HCT116 (cell line): ENCODE data around the gene ARHGAP27. TPM values are rescaled to one million over a fixed set of nuclear protein-coding genes. Genes with fewer than 3 reads are reported as not detected.
"Not testable (repeated sequence)": the region's sequence is repeated elsewhere in the genome, so short reads cannot be mapped to it uniquely, and the experiment has no call there.

Experiments used
- ATAC-seq: fragments of 200-7000 bp; cut with Tn5 transposase; 2 replicates; pipeline ENCODE4 v1.9.1; 2020; ENCODE audit warnings: mild to moderate bottlenecking, moderate library complexity
- BruUV-seq: library from RNA; stranded (reverse); fragments of 400-500 nt; replicated peaks from 2 replicates; lab custom pipeline; 2021; lab: Mats Ljungman, UMichigan
- CTCF ChIA-PET: fragments of 300-600 bp; sonication (Branson Sonifier 250); formaldehyde crosslinking; loops from one replicate; lab custom pipeline; 2021; ENCODE audit warnings: antibody characterized with exemption; lab: Charles Lee
- POLR2A ChIA-PET: fragments of 300-600, 350-600 bp; sonication (Branson Sonifier 250); formaldehyde crosslinking; loops from one replicate; lab custom pipeline; 2021; ENCODE audit warnings: antibody characterized with exemption; lab: Charles Lee
- RAD21 ChIA-PET, 2 experiments: fragments of 300-600 bp; sonication (Branson Sonifier 250); formaldehyde crosslinking; loops; one replicate each; lab custom pipeline; 2023; ENCODE audit warnings: low total read pairs in 2 of 2; ENCODE audit not compliant: uncharacterized antibody in 2 of 2, unreplicated experiment in 2 of 2, low non-redundant PET in 1 of 2; lab: Charles Lee
- DNase-seq: peaks from one replicate; pipeline ENCODE4 v3.0.0-alpha.2; 2010; ENCODE audit warnings: low read depth, low spot score
- H2AFZ ChIP-seq: fragments of 200-600 bp; shearing (Covaris generic), sonication (generic); 2 replicates; pipeline ENCODE4 v1.6.1; 2017; ENCODE audit warnings: low read depth, mixed run types, mixed read lengths, antibody characterized with exemption, low read length; ENCODE audit not compliant: poor library complexity, severe bottlenecking
- H3K27ac ChIP-seq: 2 replicates; pipeline ENCODE4 v1.5.1; 2012; ENCODE audit warnings: low read depth, low read length
- H3K27me3 ChIP-seq: fragments of 200-600 bp; sonication (generic); 2 replicates; pipeline ENCODE4 v1.6.1; 2016; ENCODE audit warnings: mixed run types, low read length, mixed read lengths; ENCODE audit not compliant: insufficient read depth
- H3K36me3 ChIP-seq, 2 experiments: fragments of 200-500 bp in 1 of 2; fragments of 200-600 bp in 1 of 2; sonication (Bioruptor generic) in 1 of 2; sonication (generic) in 1 of 2; 2 replicates each; pipeline versions ENCODE4 v1.5.1 to v1.6.1; 2014 to 2016; ENCODE audit warnings: low read length in 2 of 2, inconsistent platforms in 1 of 2, mixed read lengths in 1 of 2, mixed run types in 1 of 2; ENCODE audit not compliant: insufficient read depth in 2 of 2, control insufficient read depth in 1 of 2
- H3K4me1 ChIP-seq, 2 experiments: fragments of 200-600 bp in 1 of 2; sonication (generic) in 1 of 2; 2 replicates each; pipeline versions ENCODE4 v1.5.1 to v1.6.1; 2012 to 2017; ENCODE audit warnings: low read length in 2 of 2, inconsistent platforms in 1 of 2, mild to moderate bottlenecking in 1 of 2, mixed read lengths in 1 of 2, mixed run types in 1 of 2, moderate library complexity in 1 of 2; ENCODE audit not compliant: insufficient read depth in 2 of 2, control insufficient read depth in 1 of 2
- H3K4me2 ChIP-seq: fragments of 200-600 bp; sonication (generic); 2 replicates; pipeline ENCODE4 v1.6.1; 2017; ENCODE audit warnings: mixed run types, low read length, mixed read lengths
- H3K4me3 ChIP-seq, 2 experiments: fragments of 200-600 bp in 1 of 2; sonication (generic) in 1 of 2; replicated peaks in 1 of 2; 2 replicates each; pipeline ENCODE4 v1.5.1; 2011 to 2016; ENCODE audit warnings: low read length in 2 of 2, control low read depth in 1 of 2, low read depth in 1 of 2, mild to moderate bottlenecking in 1 of 2, mixed read lengths in 1 of 2, mixed run types in 1 of 2
- H3K79me2 ChIP-seq: fragments of 200-600 bp; sonication (generic); 2 replicates; pipeline ENCODE4 v1.6.1; 2017; ENCODE audit warnings: mild to moderate bottlenecking, mixed run types, low read length, moderate library complexity, mixed read lengths; ENCODE audit not compliant: insufficient read depth
- H3K9ac ChIP-seq: fragments of 200-600 bp; sonication (generic); 2 replicates; pipeline ENCODE4 v1.6.1; 2016; ENCODE audit warnings: low read length, mixed read lengths
- H3K9me2 ChIP-seq: fragments of 200-600 bp; sonication (generic), shearing (Covaris generic); 2 replicates; pipeline ENCODE4 v1.6.1; 2017; ENCODE audit warnings: mixed run types, mild to moderate bottlenecking, moderate library complexity; ENCODE audit not compliant: insufficient read depth
- H3K9me3 ChIP-seq, 2 experiments: fragments of 200-500 bp in 1 of 2; fragments of 200-600 bp in 1 of 2; sonication (Bioruptor generic) in 1 of 2; sonication (generic) in 1 of 2; 2 replicates each; pipeline ENCODE4 v1.6.1; 2014 to 2017; ENCODE audit warnings: low read length in 2 of 2, mixed read lengths in 2 of 2, inconsistent platforms in 1 of 2, low read depth in 1 of 2, mild to moderate bottlenecking in 1 of 2, mixed run types in 1 of 2, moderate library complexity in 1 of 2; ENCODE audit not compliant: control insufficient read depth in 1 of 2, insufficient read depth in 1 of 2
- H4K20me1 ChIP-seq: fragments of 200-600 bp; sonication (generic), shearing (Covaris generic); 2 replicates; pipeline ENCODE4 v1.6.1; 2017; ENCODE audit warnings: mixed run types, mild to moderate bottlenecking, moderate library complexity; ENCODE audit not compliant: insufficient read depth
- intact Hi-C: fragments of 100-400 bp; cut with micrococcal nuclease; formaldehyde crosslinking; loops from 2 replicates; pipeline ENCODE4 v1.10.0; 2022
- total RNA-seq: library from RNA; stranded (reverse); gene quantifications from one replicate; pipeline ENCODE4 v1.2.1, GENCODE V29; 2021; ENCODE audit not compliant: unreplicated experiment

ARHGAP27 gene
- total RNA-seq, 1 experiment from 2014 or later: 46.7 TPM

DNA sequence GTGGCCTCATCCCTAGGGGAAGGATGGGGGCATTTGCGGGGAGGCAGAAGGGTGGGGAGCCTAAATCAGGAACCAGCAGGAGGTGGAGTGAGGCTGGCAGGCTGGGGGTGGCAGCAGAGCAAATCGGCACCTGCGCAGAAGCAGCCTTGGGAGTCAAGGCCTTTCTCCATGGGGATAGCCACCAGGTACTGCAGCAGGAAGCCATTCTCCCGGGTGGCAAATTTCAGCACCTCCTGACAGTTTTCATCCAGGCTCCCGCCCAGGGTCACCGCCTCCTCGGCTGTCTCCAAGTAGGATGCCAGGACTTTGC, 20.5 kb upstream of the ARHGAP27 start:
- DNase-seq, H3K9me2 ChIP-seq, H3K4me2 ChIP-seq, H3K79me2 ChIP-seq, H4K20me1 ChIP-seq, RAD21 ChIA-PET, POLR2A ChIA-PET, BruUV-seq, ATAC-seq, H3K27ac ChIP-seq, H3K4me1 ChIP-seq, H3K36me3 ChIP-seq, H2AFZ ChIP-seq, H3K27me3 ChIP-seq, CTCF ChIA-PET, H3K9me3 ChIP-seq, H3K9ac ChIP-seq, intact Hi-C loops, H3K4me3 ChIP-seq: not testable (repeated sequence)

DNA sequence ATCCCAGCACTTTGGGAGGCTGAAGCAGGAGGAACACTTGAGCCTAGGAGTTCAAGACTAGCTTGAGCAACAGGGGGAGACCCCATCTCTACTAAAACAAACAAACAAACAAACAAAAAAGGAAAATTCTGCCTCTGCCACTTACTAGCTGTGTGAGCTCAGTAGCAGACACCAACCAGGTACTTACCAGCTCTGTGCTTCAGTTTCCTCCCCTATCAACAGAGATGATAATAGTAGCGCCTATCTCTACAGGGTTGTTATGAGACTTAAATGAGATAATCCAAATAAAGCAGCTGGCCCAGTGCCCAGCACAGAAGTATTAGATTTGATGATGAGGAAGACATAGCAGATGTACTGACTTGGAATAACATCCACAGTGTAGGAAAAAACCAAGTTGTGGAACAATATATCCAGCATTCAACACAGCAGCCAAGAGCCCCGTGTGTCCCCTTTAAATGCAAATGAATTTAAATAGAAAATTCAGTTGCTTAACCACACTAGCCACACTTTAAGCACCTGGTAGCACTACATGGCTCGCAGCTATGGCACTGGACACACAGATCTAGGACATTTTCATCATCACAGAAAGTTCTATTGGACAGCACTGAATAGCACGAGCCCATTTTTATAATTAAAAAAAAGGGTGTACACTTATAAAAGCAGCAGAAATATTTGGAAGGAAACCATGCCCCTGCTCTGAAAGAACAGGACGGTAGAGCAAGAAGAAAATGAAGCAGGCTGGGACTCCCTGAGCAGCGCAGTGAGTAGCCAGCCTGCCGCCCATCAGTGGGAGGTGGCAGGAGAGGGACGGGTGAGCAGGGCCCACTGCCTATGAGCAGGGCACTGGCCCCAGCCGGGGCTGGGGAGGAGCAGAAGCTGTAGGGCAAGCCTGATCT, 19.9 kb upstream of the ARHGAP27 start:
- H3K4me1 ChIP-seq, H3K4me2 ChIP-seq, H3K36me3 ChIP-seq, CTCF ChIA-PET, H3K27me3 ChIP-seq, H2AFZ ChIP-seq, POLR2A ChIA-PET, ATAC-seq, H4K20me1 ChIP-seq, H3K9me3 ChIP-seq, intact Hi-C loops, H3K27ac ChIP-seq, RAD21 ChIA-PET, H3K9ac ChIP-seq, H3K4me3 ChIP-seq, H3K9me2 ChIP-seq, H3K79me2 ChIP-seq, DNase-seq, BruUV-seq: not testable (repeated sequence)

GRCh38 chr17:45451660-45452059, 19.0 kb upstream of the ARHGAP27 start:
- H3K27me3 ChIP-seq, H4K20me1 ChIP-seq, H3K4me2 ChIP-seq, H3K36me3 ChIP-seq, H3K9ac ChIP-seq, intact Hi-C loops, H3K79me2 ChIP-seq, CTCF ChIA-PET, POLR2A ChIA-PET, ATAC-seq, RAD21 ChIA-PET, H3K9me2 ChIP-seq, BruUV-seq, H3K9me3 ChIP-seq, H3K4me3 ChIP-seq, H2AFZ ChIP-seq, H3K4me1 ChIP-seq, H3K27ac ChIP-seq, DNase-seq: not testable (repeated sequence)
